Epithelial cell of esophagus (primary cell): ENCODE measurements around the gene SATL1.
"Not testable (repeated sequence)": the region's sequence is repeated elsewhere in the genome, so short reads cannot be mapped to it uniquely, and the experiment has no call there.

Source experiments
- DNase-seq: peaks from one replicate; pipeline ENCODE4 v3.0.0; 2010; ENCODE audit warnings: low read depth
- H3K4me3 ChIP-seq: 2 replicates; pipeline ENCODE4 v1.5.1; 2011; ENCODE audit warnings: mild to moderate bottlenecking, low read length, control low read depth
- CTCF ChIP-seq: IDR thresholded peaks from 2 replicates; pipeline ENCODE4 v1.5.1; 2011; ENCODE audit warnings: low read depth, mild to moderate bottlenecking, low read length, control low read depth, inconsistent platforms; ENCODE audit not compliant: insufficient read depth; ENCODE audit errors: missing control alignments

Gene SATL1

DNA sequence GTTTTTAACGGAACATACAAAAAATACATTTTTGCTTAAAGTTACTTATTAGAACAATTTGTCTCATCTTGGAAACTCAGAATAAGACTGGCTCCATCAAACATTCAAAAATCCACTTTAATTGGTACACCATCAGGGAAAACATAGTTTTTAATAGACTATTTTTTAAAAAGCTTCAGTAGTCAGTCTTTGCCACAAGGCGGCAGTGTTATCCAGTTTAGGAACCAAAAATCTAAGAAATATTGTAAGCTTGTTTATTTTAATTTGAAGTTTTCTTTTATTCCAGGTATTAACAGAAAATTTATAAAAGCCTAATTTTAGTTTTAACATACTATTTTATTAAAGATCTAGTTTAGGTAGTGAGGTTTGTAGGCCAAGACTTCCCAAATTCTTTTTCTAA, 132.2 kb downstream of the SATL1 start:
- peak; percentile 58 for TF ChIP-seq CTCF
- peak; percentile 10 for DNase-seq

DNA sequence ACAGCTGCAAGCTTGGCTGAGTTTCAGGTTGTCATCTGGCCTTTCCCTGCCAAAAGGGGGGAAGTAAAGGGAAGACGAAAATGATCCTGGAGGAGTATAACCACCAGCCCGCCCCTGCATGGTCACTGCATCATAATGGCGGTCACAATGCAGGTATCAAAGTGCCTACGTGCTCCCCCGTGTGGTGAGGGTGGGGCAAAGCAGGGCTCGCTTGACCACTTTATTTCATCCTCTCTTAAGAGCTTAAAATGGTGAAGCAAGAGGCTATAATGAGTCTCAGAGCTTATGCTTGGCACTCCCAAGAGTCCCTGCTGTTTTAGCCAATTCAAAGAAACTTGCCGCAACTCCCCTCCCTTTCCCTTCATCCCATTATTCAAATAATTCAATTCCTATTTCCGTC, 134.3 kb downstream of the SATL1 start:
- DNase-seq: no peak
- no peak for TF ChIP-seq CTCF
- H3K4me3 ChIP-seq: no peak overlapping the region

More for the DNA sequence above, 132.2 kb downstream of the SATL1 start:
- no peak overlapping the region for H3K4me3 ChIP-seq

- TF ChIP-seq CTCF: no peak
- peak; percentile 70 for DNase-seq
- H3K4me3 ChIP-seq: no peak overlapping the region
These were observed 135.4 kb downstream of the SATL1 start for GRCh38 chrX:85108165-85108564.

GRCh38 chrX:85107407-85107806, 136.2 kb downstream of the SATL1 start:
- H3K4me3 ChIP-seq: no peak overlapping the region
- TF ChIP-seq CTCF: no peak
- DNase-seq: peak; percentile 81

DNA sequence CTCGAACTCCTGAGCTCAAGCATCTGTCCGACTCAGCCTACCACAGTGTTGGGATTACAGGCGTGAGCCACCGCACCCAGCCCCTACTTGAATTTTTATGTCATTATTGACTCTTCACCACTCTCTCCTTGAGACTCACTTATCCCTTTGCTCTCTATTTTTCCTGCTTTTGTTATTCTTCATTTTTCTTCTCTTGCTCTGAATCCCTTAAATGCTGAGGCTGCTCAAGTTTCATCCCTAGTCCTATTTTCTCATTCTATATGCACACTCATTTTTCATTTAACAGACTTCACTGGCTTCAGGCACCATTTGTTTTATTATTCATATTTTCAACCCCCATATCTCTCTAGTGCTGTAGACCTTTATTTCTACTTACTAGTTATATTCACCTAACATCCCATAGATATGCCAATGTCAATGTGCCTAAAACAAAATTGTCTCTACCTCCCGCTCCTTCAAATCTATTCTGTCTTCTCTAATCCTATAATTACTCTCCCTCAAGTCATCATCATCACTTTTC, 154.2 kb downstream of the SATL1 start:
- TF ChIP-seq CTCF: no peak
- no peak overlapping the region for H3K4me3 ChIP-seq
- no peak for DNase-seq

- no peak overlapping the region for H3K4me3 ChIP-seq
- peak; percentile 79 for TF ChIP-seq CTCF
- DNase-seq: peak; percentile 41
These were observed 158.7 kb downstream of the SATL1 start for GRCh38 chrX:85084770-85085393.

- H3K4me3 ChIP-seq, DNase-seq: not testable (repeated sequence)
These were observed 166.3 kb downstream of the SATL1 start for GRCh38 chrX:85077247-85077646.
